ENCODE measurements around the gene PMFBP1.

The PMFBP1 gene

GRCh38 chr16:72172105-72173034 lies at the start of gene PMFBP1:
Gene PMFBP1 (minus strand): TSS chr16:72172155. CDS start chr16:72171208, 947 bp downstream.
- DNase-seq (ENCODE audit: low spot score): peak; percentile 11

- DNase-seq (ENCODE audit: low spot score): no peak
These were observed 49.7 kb upstream of the PMFBP1 start for GRCh38 chr16:72221630-72222024.

GRCh38 chr16:72220875-72221629 lies 49.1 kb upstream of the PMFBP1 start:
- no peak for DNase-seq (ENCODE audit: low spot score)

- DNase-seq (ENCODE audit: low spot score): no peak
These were observed 47.3 kb upstream of the PMFBP1 start for GRCh38 chr16:72219282-72219681.

- no peak for DNase-seq (ENCODE audit: low spot score)
These were observed 44.8 kb upstream of the PMFBP1 start for GRCh38 chr16:72216767-72217166.

GRCh38 chr16:72214821-72215220 lies 42.9 kb upstream of the PMFBP1 start:
- no peak for DNase-seq (ENCODE audit: low spot score)

GRCh38 chr16:72211110-72211509 lies 39.2 kb upstream of the PMFBP1 start:
- DNase-seq (ENCODE audit: low spot score): no peak

- DNase-seq (ENCODE audit: low spot score): no peak
These were observed 38.6 kb upstream of the PMFBP1 start for GRCh38 chr16:72210555-72210954.

GRCh38 chr16:72210072-72210471 lies 38.1 kb upstream of the PMFBP1 start:
- no peak for DNase-seq (ENCODE audit: low spot score)

- no peak for DNase-seq (ENCODE audit: low spot score)
These were observed 34.3 kb upstream of the PMFBP1 start for GRCh38 chr16:72206299-72206698.

GRCh38 chr16:72203401-72203800 lies 31.4 kb upstream of the PMFBP1 start:
- no peak for DNase-seq (ENCODE audit: low spot score)

- DNase-seq (ENCODE audit: low spot score): no peak
These were observed 30.1 kb upstream of the PMFBP1 start for GRCh38 chr16:72202014-72202413.

- DNase-seq (ENCODE audit: low spot score): no peak
These were observed 29.4 kb upstream of the PMFBP1 start for GRCh38 chr16:72201387-72201786.

- DNase-seq (ENCODE audit: low spot score): no peak
These were observed 27.9 kb upstream of the PMFBP1 start for GRCh38 chr16:72199761-72200337.

GRCh38 chr16:72198771-72199201 lies 26.8 kb upstream of the PMFBP1 start:
- DNase-seq (ENCODE audit: low spot score): no peak

- DNase-seq (ENCODE audit: low spot score): peak; percentile 57
These were observed 26.2 kb upstream of the PMFBP1 start for GRCh38 chr16:72198021-72198711.

- DNase-seq (ENCODE audit: low spot score): no peak
These were observed 25.6 kb upstream of the PMFBP1 start for GRCh38 chr16:72197545-72197944.

- no peak for DNase-seq (ENCODE audit: low spot score)
These were observed 23.7 kb upstream of the PMFBP1 start for GRCh38 chr16:72195609-72196008.

- peak; percentile 25 for DNase-seq (ENCODE audit: low spot score)
These were observed 19.6 kb upstream of the PMFBP1 start for GRCh38 chr16:72191551-72191950.

- DNase-seq (ENCODE audit: low spot score): peak; percentile 26
These were observed 18.0 kb upstream of the PMFBP1 start for GRCh38 chr16:72189865-72190371.

GRCh38 chr16:72188541-72188940 lies 16.6 kb upstream of the PMFBP1 start:
- DNase-seq (ENCODE audit: low spot score): no peak

- DNase-seq (ENCODE audit: low spot score): no peak
These were observed 15.6 kb upstream of the PMFBP1 start for GRCh38 chr16:72187551-72187950.

Data from hepatic stellate cell (primary cell).